GM19324 (cell line): ENCODE measurements around the gene TOGARAM2.

Experiments
- ATAC-seq: cut with Tn5 transposase; IDR thresholded peaks from one replicate; pipeline ENCODE4 v1.9.1; 2021; ENCODE audit warnings: mild to moderate bottlenecking, moderate library complexity; ENCODE audit not compliant: unreplicated experiment, low FRiP score

The TOGARAM2 gene

GRCh38 chr2:29047083-29047845, 66.2 kb downstream of the TOGARAM2 start:
- ATAC-seq, result no peak

- no peak for ATAC-seq
These were observed 69.5 kb downstream of the TOGARAM2 start for GRCh38 chr2:29050591-29050990.

- no peak for ATAC-seq
These were observed 70.6 kb downstream of the TOGARAM2 start for GRCh38 chr2:29051730-29052129.

- no peak for ATAC-seq
These were observed 71.7 kb downstream of the TOGARAM2 start for GRCh38 chr2:29052807-29053206.

GRCh38 chr2:29053223-29053622, 72.1 kb downstream of the TOGARAM2 start:
- no peak for ATAC-seq

- ATAC-seq, result no peak
These were observed 72.7 kb downstream of the TOGARAM2 start for GRCh38 chr2:29053670-29054400.

GRCh38 chr2:29054430-29054829, 73.3 kb downstream of the TOGARAM2 start:
- no peak for ATAC-seq

- no peak for ATAC-seq
These were observed 74.5 kb downstream of the TOGARAM2 start for GRCh38 chr2:29055601-29056000.

GRCh38 chr2:29056452-29056851, 75.4 kb downstream of the TOGARAM2 start:
- no peak for ATAC-seq

GRCh38 chr2:29057006-29057405, 75.9 kb downstream of the TOGARAM2 start:
- ATAC-seq, result no peak

- ATAC-seq, result no peak
These were observed 78.5 kb downstream of the TOGARAM2 start for GRCh38 chr2:29059624-29060023.

GRCh38 chr2:29060441-29060840, 79.3 kb downstream of the TOGARAM2 start:
- ATAC-seq, result no peak

GRCh38 chr2:29061176-29061575, 80.1 kb downstream of the TOGARAM2 start:
- no peak for ATAC-seq

GRCh38 chr2:29061616-29062015, 80.5 kb downstream of the TOGARAM2 start:
- no peak for ATAC-seq

GRCh38 chr2:29062371-29062770, 81.3 kb downstream of the TOGARAM2 start:
- no peak for ATAC-seq

GRCh38 chr2:29063056-29063455, 82.0 kb downstream of the TOGARAM2 start:
- ATAC-seq, result no peak

GRCh38 chr2:29063646-29064345, 82.7 kb downstream of the TOGARAM2 start:
- no peak for ATAC-seq

- ATAC-seq, result no peak
These were observed 83.2 kb downstream of the TOGARAM2 start for GRCh38 chr2:29064346-29064715.

GRCh38 chr2:29064746-29065067, 83.6 kb downstream of the TOGARAM2 start:
- no peak for ATAC-seq

GRCh38 chr2:29065068-29065811, 84.1 kb downstream of the TOGARAM2 start:
- no peak for ATAC-seq
